CD14-positive monocyte (primary cell): ENCODE data around the gene TIMELESS. TPM values are rescaled to one million over a fixed set of nuclear protein-coding genes. Genes with fewer than 3 reads are reported as not detected.

Experiments
- DNase-seq, 3 donors: peaks; one replicate each; pipeline ENCODE4 v3.0.0-alpha.2; 2011 to 2022
- H2AFZ ChIP-seq: 2 replicates; pipeline ENCODE4 v1.6.0; 2012; ENCODE audit warnings: mild to moderate bottlenecking, low read depth, low read length, inconsistent platforms; ENCODE audit not compliant: insufficient read depth, poor library complexity, severe bottlenecking
- H3K27ac ChIP-seq, 2 donors: 1 replicate in 1 of 2; 2 replicates in 1 of 2; pipeline ENCODE4 v1.5.1; 2012 to 2013; ENCODE audit warnings: low read length in 2 of 2, control low read depth in 1 of 2, inconsistent platforms in 1 of 2, low read depth in 1 of 2, mild to moderate bottlenecking in 1 of 2
- H3K27me3 ChIP-seq, 2 donors: one replicate each; pipeline versions ENCODE4 v1.6.0 to v1.6.1; 2011 to 2013; ENCODE audit warnings: low read length in 2 of 2; ENCODE audit not compliant: control insufficient read depth in 2 of 2, insufficient read depth in 2 of 2
- H3K36me3 ChIP-seq, 2 donors: replicated peaks in 1 of 2; 1 replicate in 1 of 2; 2 replicates in 1 of 2; pipeline versions ENCODE4 v1.5.1 to v1.6.1; 2012 to 2013; ENCODE audit warnings: low read length in 2 of 2, control low read depth in 1 of 2, inconsistent platforms in 1 of 2, mild to moderate bottlenecking in 1 of 2; ENCODE audit not compliant: insufficient read depth in 2 of 2, control insufficient read depth in 1 of 2
- H3K4me1 ChIP-seq, 2 donors: 1 replicate in 1 of 2; 2 replicates in 1 of 2; pipeline versions ENCODE4 v1.5.1 to v1.6.1; 2012 to 2013; ENCODE audit warnings: low read length in 2 of 2, control low read depth in 1 of 2, inconsistent platforms in 1 of 2, mild to moderate bottlenecking in 1 of 2, moderate library complexity in 1 of 2; ENCODE audit not compliant: insufficient read depth in 2 of 2, control insufficient read depth in 1 of 2
- H3K4me2 ChIP-seq: replicated peaks from 2 replicates; pipeline ENCODE3; 2012; ENCODE audit warnings: low read length, moderate library complexity, mild to moderate bottlenecking; ENCODE audit not compliant: poor library complexity, severe bottlenecking; ENCODE audit errors: extremely low read depth
- H3K4me3 ChIP-seq, 3 experiments: fragments of 200-600 bp in 1 of 3; sonication (generic) in 1 of 3; replicated peaks in 1 of 3; 1 replicate in 2 of 3; 2 replicates in 1 of 3; pipeline ENCODE4 v1.5.1; 2011 to 2013; ENCODE audit warnings: low read length in 3 of 3, mild to moderate bottlenecking in 3 of 3, control low read depth in 2 of 3, low read depth in 2 of 3, inconsistent platforms in 1 of 3, moderate library complexity in 1 of 3
- H3K79me2 ChIP-seq: 2 replicates; pipeline ENCODE4 v1.6.0; 2012; ENCODE audit warnings: mild to moderate bottlenecking, control low read depth, inconsistent platforms, low read length, moderate library complexity; ENCODE audit not compliant: insufficient read depth
- H3K9ac ChIP-seq: 2 replicates; pipeline ENCODE4 v1.6.0; 2017; ENCODE audit warnings: low read length, mild to moderate bottlenecking; ENCODE audit not compliant: insufficient read depth, poor library complexity, severe bottlenecking
- H3K9me3 ChIP-seq, 2 donors: replicated peaks in 1 of 2; 1 replicate in 1 of 2; 2 replicates in 1 of 2; pipeline versions ENCODE4 v1.5.1 to v1.6.1; 2012 to 2013; ENCODE audit warnings: low read length in 2 of 2, control low read depth in 1 of 2; ENCODE audit not compliant: control insufficient read depth in 1 of 2, insufficient read depth in 1 of 2
- H4K20me1 ChIP-seq: 2 replicates; pipeline ENCODE4 v1.6.0; 2012; ENCODE audit warnings: mild to moderate bottlenecking, low read length, control low read depth, moderate library complexity; ENCODE audit not compliant: insufficient read depth
- H3K27ac Mint-ChIP-seq, 7 donors: one replicate each; pipeline ENCODE4 v1.8.0; 2020; ENCODE audit warnings: mild to moderate bottlenecking in 7 of 7, mixed read lengths in 7 of 7, moderate library complexity in 6 of 7, inconsistent platforms in 2 of 7
- H3K27me3 Mint-ChIP-seq, 3 donors: one replicate each; pipeline ENCODE4 v1.8.0; 2021 to 2022; ENCODE audit warnings: low read depth in 3 of 3, mild to moderate bottlenecking in 3 of 3, mixed read lengths in 3 of 3, moderate library complexity in 3 of 3, inconsistent platforms in 1 of 3
- H3K36me3 Mint-ChIP-seq, 2 donors: one replicate each; pipeline ENCODE4 v1.8.0; 2020; ENCODE audit warnings: mixed read lengths in 2 of 2, inconsistent platforms in 1 of 2, mild to moderate bottlenecking in 1 of 2
- H3K4me1 Mint-ChIP-seq: one replicate; pipeline ENCODE4 v1.8.0; 2020; ENCODE audit warnings: mild to moderate bottlenecking, mixed read lengths
- H3K4me3 Mint-ChIP-seq, 2 donors: one replicate each; pipeline ENCODE4 v1.8.0; 2020; ENCODE audit warnings: mild to moderate bottlenecking in 2 of 2, mixed read lengths in 2 of 2, moderate library complexity in 1 of 2
- H3K9me3 Mint-ChIP-seq, 7 donors: one replicate each; pipeline ENCODE4 v1.8.0; 2020 to 2022; ENCODE audit warnings: mixed read lengths in 7 of 7, mild to moderate bottlenecking in 6 of 7, moderate library complexity in 6 of 7, inconsistent platforms in 2 of 7
- CTCF ChIP-seq: fragments of 200-600 bp; IDR thresholded peaks from one replicate; pipeline ENCODE4 v1.8.0; 2022; ENCODE audit warnings: antibody characterized with exemption, mild to moderate bottlenecking
- WGBS: methylation state at CpG from one replicate; pipeline ENCODE4 v1.1.5; 2013; ENCODE audit warnings: missing lambda C conversion rate; ENCODE audit not compliant: insufficient coverage; 5-methylcytosine and 5-hydroxymethylcytosine counted together
- intact Hi-C, 2 donors: fragments of 100-400 bp; cut with micrococcal nuclease; formaldehyde crosslinking; loops; one replicate each; pipeline versions ENCODE4 v1.15.0 to v1.15.1; 2023
- polyA plus RNA-seq, 3 donors: library from polyadenylated mRNA; depleted of rRNA in 1 of 3; unstranded in 2 of 3; stranded (reverse) in 1 of 3; fragments of 300-500 nt in 2 of 3; fragments of >200 nt in 1 of 3; fragmentation: Illumina TruSeq in 2 of 3; gene quantifications; 1 replicate in 2 of 3; 2 replicates in 1 of 3; pipeline ENCODE4 v1.2.3, GENCODE V29; 2012 to 2021

The TIMELESS gene
- polyA plus RNA-seq, 3 donors, result 1.5 to 2.3 (median 1.5) TPM

- 100% methylated on average over 5 of the region's 6 CpGs for WGBS
- peaks cover 4 to 20% of the 10 kb centered on the region in 2 donors for H3K36me3 Mint-ChIP-seq
- Histone ChIP-seq H4K20me1 (no peaks in the 10 kb centered on the region), H3K9me3 (no peaks in the 10 kb centered on the region), H3K9ac (no peak overlapping the region), H3K4me2 (no peak overlapping the region), H3K27me3 (no peaks in the 10 kb centered on the region), H3K4me3 (no peak overlapping the region), H2AFZ (no peak overlapping the region), H3K36me3 (no peaks in the 10 kb centered on the region), H3K79me2 (peaks cover 5% of the 10 kb centered on the region), H3K27ac (no peak overlapping the region), H3K4me1 (no peaks in the 10 kb centered on the region)
- peak overlapping the region in 3 of 7 donors; percentile 15 to 50 (median 43) for H3K27ac Mint-ChIP-seq
- TF ChIP-seq CTCF, result no peak
- no peak overlapping the region for H3K4me3 Mint-ChIP-seq
- intact Hi-C loops, result no loop called here
- DNase-seq, result no peak
- H3K4me1 Mint-ChIP-seq, result peaks cover 8% of the 10 kb centered on the region
- H3K9me3 Mint-ChIP-seq, result peaks cover 0 to 2% (median 0%) of the 10 kb centered on the region in 7 donors
- peaks cover 0 to 1% (median 1%) of the 10 kb centered on the region in 3 donors for H3K27me3 Mint-ChIP-seq
These were observed 26.9 kb upstream of the TIMELESS start for GRCh38 chr12:56476143-56476542.

GRCh38 chr12:56474389-56474788, 25.2 kb upstream of the TIMELESS start:
- Histone ChIP-seq H2AFZ (no peak overlapping the region), H3K79me2 (peaks cover 19% of the 10 kb centered on the region), H4K20me1 (no peaks in the 10 kb centered on the region), H3K36me3 (no peaks in the 10 kb centered on the region), H3K9ac (no peak overlapping the region), H3K9me3 (no peaks in the 10 kb centered on the region), H3K4me3 (no peak overlapping the region), H3K4me1 (peaks cover 16% of the 10 kb centered on the region in 2 donors), H3K27ac (no peak overlapping the region), H3K27me3 (no peaks in the 10 kb centered on the region), H3K4me2 (no peak overlapping the region)
- H3K4me1 Mint-ChIP-seq, result peaks cover 18% of the 10 kb centered on the region
- H3K36me3 Mint-ChIP-seq, result peaks cover 3 to 20% of the 10 kb centered on the region in 2 donors
- no peak for DNase-seq
- H3K9me3 Mint-ChIP-seq, result peaks cover 0 to 2% (median 0%) of the 10 kb centered on the region in 7 donors
- H3K4me3 Mint-ChIP-seq, result no peak overlapping the region
- H3K27me3 Mint-ChIP-seq, result peaks cover 0 to 1% (median 1%) of the 10 kb centered on the region in 3 donors
- H3K27ac Mint-ChIP-seq, result no peak overlapping the region
- WGBS, result 95% methylated on average over 4 of the region's 9 CpGs
- TF ChIP-seq CTCF, result no peak
- intact Hi-C loops, result no loop called here
